ENCODE data around the gene CLDND2. TPM values are rescaled to one million over a fixed set of nuclear protein-coding genes. Genes with fewer than 3 reads are reported as not detected.
"Not testable (repeated sequence)": the region's sequence is repeated elsewhere in the genome, so short reads cannot be mapped to it uniquely, and the experiment has no call there.

CLDND2 gene
- total and polyA plus RNA-seq, 2 experiments from 2014 or later = 1.2 to 7.2 TPM

DNA sequence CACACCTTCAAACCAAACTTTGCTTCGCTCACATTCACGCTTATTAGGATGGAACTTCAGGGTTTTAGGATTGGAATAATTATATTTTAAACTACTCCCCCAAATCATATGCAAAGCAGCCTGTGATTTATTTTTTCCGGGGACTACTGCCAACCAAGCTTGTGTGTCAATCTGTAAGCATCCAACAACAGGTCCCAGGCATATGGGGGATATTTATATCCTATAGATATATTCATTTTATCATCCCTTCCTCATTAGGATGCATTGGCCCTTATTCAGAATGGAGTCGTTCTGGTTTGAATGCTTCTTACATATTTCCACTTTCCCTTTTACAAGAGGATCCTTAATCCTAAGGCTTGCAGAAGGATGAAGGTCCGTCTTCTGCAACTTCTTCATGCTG is 30.4 kb upstream of the CLDND2 start:
- no peak for TF ChIP-seq EZH2 (IDR thresholded peaks at IDR 0.05; ENCODE audit: borderline replicate concordance)
- TF ChIP-seq EZH2phosphoT487 (IDR thresholded peaks at IDR 0.05; ENCODE audit: low read depth, severe bottlenecking, unreplicated experiment) = no peak
- TF ChIP-seq, protein P1, sequence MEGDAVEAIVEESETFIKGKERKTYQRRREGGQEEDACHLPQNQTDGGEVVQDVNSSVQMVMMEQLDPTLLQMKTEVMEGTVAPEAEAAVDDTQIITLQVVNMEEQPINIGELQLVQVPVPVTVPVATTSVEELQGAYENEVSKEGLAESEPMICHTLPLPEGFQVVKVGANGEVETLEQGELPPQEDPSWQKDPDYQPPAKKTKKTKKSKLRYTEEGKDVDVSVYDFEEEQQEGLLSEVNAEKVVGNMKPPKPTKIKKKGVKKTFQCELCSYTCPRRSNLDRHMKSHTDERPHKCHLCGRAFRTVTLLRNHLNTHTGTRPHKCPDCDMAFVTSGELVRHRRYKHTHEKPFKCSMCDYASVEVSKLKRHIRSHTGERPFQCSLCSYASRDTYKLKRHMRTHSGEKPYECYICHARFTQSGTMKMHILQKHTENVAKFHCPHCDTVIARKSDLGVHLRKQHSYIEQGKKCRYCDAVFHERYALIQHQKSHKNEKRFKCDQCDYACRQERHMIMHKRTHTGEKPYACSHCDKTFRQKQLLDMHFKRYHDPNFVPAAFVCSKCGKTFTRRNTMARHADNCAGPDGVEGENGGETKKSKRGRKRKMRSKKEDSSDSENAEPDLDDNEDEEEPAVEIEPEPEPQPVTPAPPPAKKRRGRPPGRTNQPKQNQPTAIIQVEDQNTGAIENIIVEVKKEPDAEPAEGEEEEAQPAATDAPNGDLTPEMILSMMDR (IDR thresholded peaks at IDR 0.05; ENCODE audit: poor library complexity) = no peak
- no peak overlapping the region for H3K4me3 ChIP-seq
- WGBS (ENCODE audit: low lambda C conversion rate, missing lambda C conversion rate) = 94% methylated on average over 5 of the region's 5 CpGs

DNA sequence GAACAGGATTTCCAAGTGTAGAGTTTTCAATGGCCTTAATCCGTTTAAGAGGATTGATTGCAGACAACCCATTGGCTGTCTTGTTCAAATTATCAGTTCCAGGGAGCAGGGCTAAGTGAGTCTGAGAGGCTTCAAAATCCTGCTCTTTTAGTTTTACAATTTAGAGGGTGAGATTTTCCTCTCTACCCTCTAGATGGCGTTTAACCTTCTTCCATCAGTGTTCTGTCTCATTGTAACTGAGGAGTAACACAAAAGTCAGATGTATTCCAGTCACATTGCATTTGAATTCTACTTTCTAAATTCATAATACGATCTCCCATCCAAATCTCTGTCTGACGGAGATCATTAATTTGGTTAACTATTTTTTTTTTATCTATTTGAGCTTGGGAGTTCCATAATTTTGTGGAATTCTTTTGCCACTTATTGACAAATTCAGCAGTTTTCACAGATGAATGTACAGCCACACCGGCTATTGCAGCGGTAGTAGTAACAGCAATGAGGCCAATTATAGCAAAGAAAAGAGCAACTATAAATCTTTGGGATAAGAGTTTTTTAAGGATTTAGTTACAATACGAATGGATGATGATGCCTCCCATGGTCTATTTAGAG is 29.4 kb upstream of the CLDND2 start:
- no peaks in the 10 kb centered on the region for H3K4me1 ChIP-seq (ENCODE audit: insufficient read depth)
- no peaks in the 10 kb centered on the region for H3K79me2 ChIP-seq
- WGBS (ENCODE audit: low lambda C conversion rate, missing lambda C conversion rate) = 47% methylated on average over 7 of the region's 7 CpGs
- H3K4me3 ChIP-seq = no peak overlapping the region
- H4K20me1 ChIP-seq (ENCODE audit: insufficient read depth, poor library complexity, severe bottlenecking) = no peaks in the 10 kb centered on the region
- H3K36me3 ChIP-seq (replicated peaks; ENCODE audit: insufficient read depth, low read depth) = no peaks in the 10 kb centered on the region
- TF ChIP-seq, protein P1 (IDR thresholded peaks at IDR 0.05; ENCODE audit: poor library complexity) = peak; percentile 58
- no peak for TF ChIP-seq EZH2phosphoT487 (IDR thresholded peaks at IDR 0.05; ENCODE audit: low read depth, severe bottlenecking, unreplicated experiment)
- peaks cover 8% of the 10 kb centered on the region for H3K9me3 ChIP-seq (ENCODE audit: low read depth)
- H3K9me2 ChIP-seq (replicated peaks; ENCODE audit: insufficient read depth) = no peaks in the 10 kb centered on the region
- peak; percentile 29 for DNase-seq (ENCODE audit: low spot score)
- no peaks in the 10 kb centered on the region for H3K27me3 ChIP-seq
- no peak overlapping the region for H2AFZ ChIP-seq
- H3K4me2 ChIP-seq = no peak overlapping the region
- no peak overlapping the region for H3K27ac ChIP-seq

More for the DNA sequence above, 30.4 kb upstream of the CLDND2 start:
- no peak for DNase-seq (ENCODE audit: low spot score)
- Histone ChIP-seq H3K27ac (no peak overlapping the region), H3K4me2 (no peak overlapping the region), H2AFZ (no peak overlapping the region), H3K4me1 (ENCODE audit: insufficient read depth) (no peaks in the 10 kb centered on the region), H3K27me3 (no peaks in the 10 kb centered on the region), H3K79me2 (no peaks in the 10 kb centered on the region), H3K9me3 (ENCODE audit: low read depth) (peaks cover 8% of the 10 kb centered on the region), H4K20me1 (ENCODE audit: insufficient read depth, poor library complexity, severe bottlenecking) (no peaks in the 10 kb centered on the region), H3K9me2 (replicated peaks; ENCODE audit: insufficient read depth) (no peaks in the 10 kb centered on the region), H3K36me3 (replicated peaks; ENCODE audit: insufficient read depth, low read depth) (no peaks in the 10 kb centered on the region)

DNA sequence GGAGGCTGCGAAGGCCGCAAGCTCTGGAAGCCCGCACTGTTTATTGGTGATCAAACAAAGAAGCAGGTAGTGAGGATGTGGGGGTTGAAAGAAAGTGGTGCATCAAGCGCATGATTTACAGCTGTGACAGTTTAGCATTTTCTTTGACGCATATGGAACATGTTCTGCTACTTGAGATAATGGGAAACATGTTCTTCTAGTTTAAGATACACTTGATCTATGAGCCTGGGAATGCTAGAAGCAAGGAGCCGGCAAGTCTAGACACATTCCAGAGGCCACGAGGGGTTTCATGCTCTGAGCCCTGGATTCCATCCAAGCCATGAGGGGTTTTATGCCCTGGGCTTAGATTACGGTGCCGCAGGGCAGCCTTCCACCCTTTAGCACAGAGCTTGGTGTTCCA is 28.6 kb upstream of the CLDND2 start:
- H3K4me2 ChIP-seq; H3K27ac ChIP-seq; H3K9me3 ChIP-seq (ENCODE audit: low read depth); DNase-seq (ENCODE audit: low spot score); H3K79me2 ChIP-seq; H4K20me1 ChIP-seq (ENCODE audit: insufficient read depth, poor library complexity, severe bottlenecking); H3K27me3 ChIP-seq; H3K4me1 ChIP-seq (ENCODE audit: insufficient read depth); H2AFZ ChIP-seq; H3K36me3 ChIP-seq (replicated peaks; ENCODE audit: insufficient read depth, low read depth); H3K9me2 ChIP-seq (replicated peaks; ENCODE audit: insufficient read depth); H3K4me3 ChIP-seq: not testable (repeated sequence)
- 67% methylated on average over 9 of the region's 9 CpGs for WGBS (ENCODE audit: low lambda C conversion rate, missing lambda C conversion rate)

DNA sequence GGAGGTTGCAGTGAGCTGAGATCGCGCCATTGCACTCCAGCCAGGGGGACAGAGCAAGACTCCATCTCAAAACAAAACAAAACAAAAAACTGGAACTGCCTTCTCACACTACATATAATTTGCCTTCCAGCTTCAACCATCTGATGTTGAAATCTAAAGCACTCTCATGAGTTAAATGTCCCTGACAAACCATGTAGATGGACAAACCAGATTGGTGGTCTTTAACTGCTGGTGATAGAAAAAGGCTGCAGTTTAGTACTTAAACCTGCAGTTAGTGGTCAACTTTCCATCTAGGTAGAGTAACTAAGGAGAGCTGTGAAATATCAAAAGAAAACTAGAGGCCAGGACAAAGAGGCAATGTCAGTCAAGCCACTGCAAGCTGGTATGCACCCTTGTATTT is 27.4 kb upstream of the CLDND2 start:
- no peaks in the 10 kb centered on the region for H4K20me1 ChIP-seq (ENCODE audit: insufficient read depth, poor library complexity, severe bottlenecking)
- no peaks in the 10 kb centered on the region for H3K27me3 ChIP-seq
- no peaks in the 10 kb centered on the region for H3K79me2 ChIP-seq
- H3K9me3 ChIP-seq (ENCODE audit: low read depth) = no peaks in the 10 kb centered on the region
- DNase-seq (ENCODE audit: low spot score) = no peak
- TF ChIP-seq, protein P1 (IDR thresholded peaks at IDR 0.05; ENCODE audit: poor library complexity) = no peak
- no peak for TF ChIP-seq EZH2 (IDR thresholded peaks at IDR 0.05; ENCODE audit: borderline replicate concordance)
- TF ChIP-seq EZH2phosphoT487 (IDR thresholded peaks at IDR 0.05; ENCODE audit: low read depth, severe bottlenecking, unreplicated experiment) = no peak
- no peak overlapping the region for H3K4me3 ChIP-seq
- H3K9me2 ChIP-seq (replicated peaks; ENCODE audit: insufficient read depth) = no peaks in the 10 kb centered on the region
- WGBS (ENCODE audit: low lambda C conversion rate, missing lambda C conversion rate) = 98% methylated on average over 2 of the region's 2 CpGs
- no peak overlapping the region for H3K4me2 ChIP-seq
- no peaks in the 10 kb centered on the region for H3K4me1 ChIP-seq (ENCODE audit: insufficient read depth)
- no peaks in the 10 kb centered on the region for H3K36me3 ChIP-seq (replicated peaks; ENCODE audit: insufficient read depth, low read depth)
- no peak overlapping the region for H2AFZ ChIP-seq
- H3K27ac ChIP-seq = no peak overlapping the region

Measured in hepatocyte (in vitro differentiated cells).